GM19455 (cell line): ENCODE results near the gene ATXN1.

Experiments used
- ATAC-seq: cut with Tn5 transposase; IDR thresholded peaks from one replicate; pipeline ENCODE4 v1.9.1; 2021; ENCODE audit not compliant: unreplicated experiment

Gene ATXN1

GRCh38 chr6:16331384-16332174 lies 429.7 kb downstream of the ATXN1 start:
- peak; percentile 52 for ATAC-seq

- no peak for ATAC-seq
Observed at GRCh38 chr6:16329233-16329632, 432.0 kb downstream of the ATXN1 start.

GRCh38 chr6:16327777-16328325 lies 433.4 kb downstream of the ATXN1 start:
- no peak for ATAC-seq

GRCh38 chr6:16326971-16327776 lies 434.1 kb downstream of the ATXN1 start:
- ATAC-seq = no peak

- ATAC-seq = no peak
Observed at GRCh38 chr6:16326531-16326930, 434.7 kb downstream of the ATXN1 start.

GRCh38 chr6:16324606-16325225 lies 436.5 kb downstream of the ATXN1 start:
- ATAC-seq = no peak

- no peak for ATAC-seq
Observed at GRCh38 chr6:16324184-16324583, 437.1 kb downstream of the ATXN1 start.

- peak; percentile 71 for ATAC-seq
Observed at GRCh38 chr6:16322666-16323312, 438.5 kb downstream of the ATXN1 start.

GRCh38 chr6:16321826-16322225 lies 439.4 kb downstream of the ATXN1 start:
- no peak for ATAC-seq

- no peak for ATAC-seq
Observed at GRCh38 chr6:16321341-16321710, 439.9 kb downstream of the ATXN1 start.

GRCh38 chr6:16320533-16321340 lies 440.5 kb downstream of the ATXN1 start:
- ATAC-seq = no peak

GRCh38 chr6:16319813-16320532 lies 441.3 kb downstream of the ATXN1 start:
- ATAC-seq = peak; percentile 62

GRCh38 chr6:16318953-16319720 lies 442.1 kb downstream of the ATXN1 start:
- ATAC-seq = no peak

GRCh38 chr6:16318538-16318937 lies 442.7 kb downstream of the ATXN1 start:
- ATAC-seq = no peak

- ATAC-seq = no peak
Observed at GRCh38 chr6:16316741-16317251, 444.5 kb downstream of the ATXN1 start.

GRCh38 chr6:16314296-16314695 lies 447.0 kb downstream of the ATXN1 start:
- no peak for ATAC-seq

GRCh38 chr6:16313732-16314131 lies 447.5 kb downstream of the ATXN1 start:
- ATAC-seq = no peak

GRCh38 chr6:16311763-16312162 lies 449.5 kb downstream of the ATXN1 start:
- ATAC-seq = no peak

GRCh38 chr6:16306334-16306733 lies 454.9 kb downstream of the ATXN1 start:
- peak; percentile 1 for ATAC-seq
